ENCODE measurements around the gene GNA12.
A peak's percentile ranks its signal among the peaks of the same experiment; 100 is the strongest.
"Not testable (repeated sequence)": the region's sequence is repeated elsewhere in the genome, so short reads cannot be mapped to it uniquely, and the experiment has no call there.

GNA12 gene

DNA sequence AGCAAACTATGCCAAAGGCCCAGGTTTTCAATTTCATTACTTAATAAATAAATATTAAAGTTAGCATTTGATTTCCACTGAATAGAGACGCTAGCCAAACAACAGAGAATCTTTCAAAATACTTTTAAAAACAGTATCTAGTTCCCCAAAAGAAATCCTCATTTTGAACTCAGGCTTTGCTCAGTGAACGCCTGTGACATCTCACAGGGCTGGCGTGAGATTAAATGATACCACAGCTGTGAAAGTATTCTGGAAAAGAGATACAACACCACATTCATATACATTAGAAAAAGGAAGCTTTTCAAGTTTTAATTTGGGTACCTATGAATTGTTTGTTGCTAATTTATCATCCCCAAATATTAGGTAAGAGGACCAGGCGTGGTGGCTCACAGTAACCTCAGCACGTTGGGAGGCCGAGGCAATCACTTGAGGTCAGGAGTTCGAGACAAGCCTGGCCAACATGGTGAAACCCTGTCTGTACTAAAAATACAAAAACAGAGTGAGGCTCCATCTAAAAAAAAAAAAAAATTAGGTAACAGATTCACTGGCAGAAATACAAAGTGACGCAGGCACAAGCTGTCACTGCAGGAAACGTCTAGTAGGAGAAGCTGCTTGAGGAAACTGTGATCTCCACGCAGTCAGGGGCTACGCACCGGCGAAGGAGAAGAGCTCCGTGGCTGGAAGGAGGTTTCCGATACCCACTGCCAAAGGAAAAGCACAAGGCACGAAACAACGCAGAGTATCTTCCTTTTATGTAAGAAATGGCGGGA is 106.2 kb downstream of the GNA12 start:
- 97% methylated on average over 18 of the region's 18 CpGs for WGBS
- H3K9ac ChIP-seq (ENCODE audit: low read depth, low read length) = no peak overlapping the region
- no peak overlapping the region for H3K27ac ChIP-seq (ENCODE audit: low read depth, low read length)

DNA sequence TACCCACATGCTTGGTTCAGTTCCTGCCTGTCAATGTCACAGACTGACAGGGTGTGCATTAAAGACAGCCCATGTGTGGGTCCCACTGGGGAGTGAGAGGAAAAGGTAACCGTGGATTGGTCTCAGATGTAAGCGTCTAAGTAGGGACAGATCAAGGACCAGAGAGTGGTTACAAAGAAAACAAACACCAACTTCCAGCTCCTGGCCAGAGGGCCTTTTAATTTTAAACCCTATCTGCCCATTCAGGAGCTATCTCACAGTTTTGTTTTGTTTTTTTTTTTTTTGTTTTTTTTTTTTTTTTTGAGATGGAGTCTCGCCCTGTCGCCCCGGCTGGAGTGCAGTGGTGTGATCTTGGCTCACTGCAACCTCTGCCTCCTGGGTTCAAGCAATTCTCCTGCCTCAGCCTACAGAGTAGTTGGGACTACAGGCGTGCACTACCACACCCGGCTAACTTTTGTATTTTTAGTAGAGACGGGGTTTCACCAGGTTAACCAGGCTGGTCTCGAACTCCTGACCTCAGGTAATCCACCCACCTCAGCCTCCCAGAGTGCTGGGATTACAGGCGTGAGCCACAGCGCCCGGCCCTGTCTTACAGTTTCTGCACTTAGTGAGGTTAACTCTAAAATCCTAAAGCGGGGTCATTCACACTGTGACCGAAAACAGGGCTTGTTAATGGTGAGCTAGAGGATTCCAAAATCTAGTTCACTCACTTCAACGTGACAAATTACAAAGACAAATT is 106.9 kb downstream of the GNA12 start:
- H3K36me3 ChIP-seq (ENCODE audit: insufficient read depth, low read length) = peaks cover 19% of the 10 kb centered on the region; the same call in 1 of the 2 replicates
- H3K27ac ChIP-seq (ENCODE audit: low read depth, low read length); H3K27me3 ChIP-seq (ENCODE audit: insufficient read depth, low read length); H3K4me1 ChIP-seq (ENCODE audit: insufficient read depth, low read length); H3K9me3 ChIP-seq (ENCODE audit: insufficient read depth, low read depth, low read length); H3K4me3 ChIP-seq (ENCODE audit: low read length); H3K9ac ChIP-seq (ENCODE audit: low read depth, low read length): not testable (repeated sequence)
- 94% methylated on average over 14 of the region's 15 CpGs for WGBS

More for the DNA sequence above, 106.2 kb downstream of the GNA12 start:
- no peak overlapping the region for H3K4me3 ChIP-seq (ENCODE audit: low read length)
- no peaks in the 10 kb centered on the region for H3K27me3 ChIP-seq (ENCODE audit: insufficient read depth, low read length)
- H3K9me3 ChIP-seq (ENCODE audit: insufficient read depth, low read depth, low read length) = no peaks in the 10 kb centered on the region
- peaks cover 19% of the 10 kb centered on the region; the same call in 1 of the 2 replicates for H3K36me3 ChIP-seq (ENCODE audit: insufficient read depth, low read length)
- H3K4me1 ChIP-seq (ENCODE audit: insufficient read depth, low read length) = 0 out of 2 replicates have a peak, but pooled peaks cover 3% of the 10 kb centered on the region

DNA sequence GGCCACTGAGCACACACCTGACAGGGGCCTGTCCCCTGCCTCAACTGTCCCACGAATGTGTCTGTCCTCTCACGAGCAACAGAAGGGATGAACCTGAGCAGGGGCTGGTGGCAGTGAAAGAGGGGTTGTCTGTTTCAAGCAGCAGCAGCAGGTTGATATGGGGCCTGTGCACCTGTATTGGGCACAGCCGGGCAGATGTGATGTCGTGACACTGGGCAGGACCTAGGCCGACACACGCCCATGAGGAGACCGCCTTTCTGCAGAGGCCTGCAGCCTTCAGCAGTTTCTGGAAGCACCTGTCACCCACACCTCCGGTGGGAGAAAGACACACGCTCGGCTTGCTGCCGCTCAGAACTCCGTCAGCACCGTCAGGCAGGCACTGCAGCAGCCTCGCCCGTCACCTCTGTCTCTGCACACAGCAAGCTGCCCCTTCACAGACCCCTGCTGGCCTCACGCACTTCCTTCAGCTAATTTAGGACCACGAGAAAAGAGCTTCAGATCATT is 107.6 kb downstream of the GNA12 start:
- 91% methylated on average over 17 of the region's 17 CpGs for WGBS
- H3K27me3 ChIP-seq (ENCODE audit: insufficient read depth, low read length) = no peaks in the 10 kb centered on the region
- H3K4me1 ChIP-seq (ENCODE audit: insufficient read depth, low read length) = 0 out of 2 replicates have a peak, but pooled peaks cover 3% of the 10 kb centered on the region
- H3K9me3 ChIP-seq (ENCODE audit: insufficient read depth, low read depth, low read length) = no peaks in the 10 kb centered on the region
- no peak overlapping the region for H3K27ac ChIP-seq (ENCODE audit: low read depth, low read length)
- H3K36me3 ChIP-seq (ENCODE audit: insufficient read depth, low read length) = peaks cover 21% of the 10 kb centered on the region
- no peak overlapping the region for H3K4me3 ChIP-seq (ENCODE audit: low read length)
- H3K9ac ChIP-seq (ENCODE audit: low read depth, low read length) = no peak overlapping the region

DNA sequence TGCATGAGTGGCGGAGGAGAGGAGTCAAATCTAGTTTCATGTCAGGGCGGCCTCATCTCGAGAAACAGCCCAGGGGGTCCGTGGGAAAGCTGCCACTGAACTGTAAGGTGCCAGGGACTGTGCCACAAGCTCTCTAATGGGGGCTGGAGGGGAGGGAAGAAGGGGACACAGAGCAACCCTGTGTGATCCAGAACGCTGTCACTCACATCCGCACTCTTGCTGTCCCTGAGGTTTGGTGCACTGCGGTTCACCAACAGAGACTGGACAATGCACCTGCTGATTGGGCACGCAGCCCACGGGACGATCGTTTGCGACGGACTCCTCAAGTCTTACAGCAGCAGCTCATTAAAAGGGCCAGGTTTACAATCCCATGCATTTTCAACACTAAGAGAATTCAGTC is 108.4 kb downstream of the GNA12 start:
- Histone ChIP-seq H3K9me3 (ENCODE audit: insufficient read depth, low read depth, low read length) (no peaks in the 10 kb centered on the region), H3K4me1 (ENCODE audit: insufficient read depth, low read length) (0 out of 2 replicates have a peak, but pooled peaks cover 3% of the 10 kb centered on the region), H3K9ac (ENCODE audit: low read depth, low read length) (no peak overlapping the region; the same call in 1 of the 2 replicates), H3K4me3 (ENCODE audit: low read length) (no peak overlapping the region), H3K27ac (ENCODE audit: low read depth, low read length) (no peak overlapping the region), H3K36me3 (ENCODE audit: insufficient read depth, low read length) (peaks cover 28% of the 10 kb centered on the region), H3K27me3 (ENCODE audit: insufficient read depth, low read length) (no peaks in the 10 kb centered on the region)
- 97% methylated on average over 13 of the region's 13 CpGs for WGBS

DNA sequence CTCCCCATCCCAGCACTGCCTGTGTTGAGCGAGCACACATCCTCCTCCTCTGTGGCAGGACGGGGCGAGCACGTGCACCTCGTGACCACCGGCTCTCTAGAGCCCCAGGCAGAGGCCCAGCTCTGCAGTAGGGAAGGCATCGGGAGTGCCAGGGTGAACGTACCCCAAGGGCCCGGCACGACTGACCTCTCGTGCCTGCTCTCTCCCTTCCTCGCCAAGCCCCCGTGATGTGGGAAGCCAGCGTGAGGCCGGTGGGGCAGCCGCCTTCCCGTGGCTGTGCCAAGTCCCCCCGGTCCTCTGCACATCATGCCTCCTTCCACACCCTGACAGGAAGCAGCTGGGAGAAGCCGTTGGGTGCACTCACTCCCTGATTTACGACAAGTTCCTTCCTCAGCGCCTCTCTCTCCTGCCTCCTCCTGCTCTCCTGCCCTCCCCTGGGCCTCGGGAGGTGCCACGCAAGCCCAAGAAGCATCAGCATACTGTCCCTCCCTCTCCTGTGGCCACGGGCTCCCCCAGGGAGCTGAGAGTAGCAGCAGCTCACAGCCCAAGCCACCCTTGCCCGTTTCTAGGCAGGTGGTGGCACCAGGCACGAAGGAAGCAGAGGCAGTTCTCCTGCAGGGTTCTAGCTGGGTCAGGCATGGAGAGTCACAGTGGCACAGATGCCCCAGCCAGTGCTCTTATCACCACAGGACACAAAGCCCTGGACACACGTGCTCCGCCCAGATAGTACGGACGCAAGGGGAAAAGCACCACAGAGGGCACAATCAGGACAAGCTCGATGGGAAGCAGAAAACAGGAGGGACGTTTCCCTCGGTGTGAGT is 109.1 kb downstream of the GNA12 start:
- Histone ChIP-seq H3K27ac (ENCODE audit: low read depth, low read length) (no peak overlapping the region), H3K4me3 (ENCODE audit: low read length) (no peak overlapping the region), H3K27me3 (ENCODE audit: insufficient read depth, low read length) (no peaks in the 10 kb centered on the region), H3K9ac (ENCODE audit: low read depth, low read length) (peak overlapping the region; percentile 33; the same call in 1 of the 2 replicates), H3K4me1 (ENCODE audit: insufficient read depth, low read length) (0 out of 2 replicates have a peak, but pooled peaks cover 3% of the 10 kb centered on the region), H3K9me3 (ENCODE audit: insufficient read depth, low read depth, low read length) (no peaks in the 10 kb centered on the region), H3K36me3 (ENCODE audit: insufficient read depth, low read length) (peaks cover 36% of the 10 kb centered on the region)
- WGBS = 93% methylated on average over 33 of the region's 33 CpGs

DNA sequence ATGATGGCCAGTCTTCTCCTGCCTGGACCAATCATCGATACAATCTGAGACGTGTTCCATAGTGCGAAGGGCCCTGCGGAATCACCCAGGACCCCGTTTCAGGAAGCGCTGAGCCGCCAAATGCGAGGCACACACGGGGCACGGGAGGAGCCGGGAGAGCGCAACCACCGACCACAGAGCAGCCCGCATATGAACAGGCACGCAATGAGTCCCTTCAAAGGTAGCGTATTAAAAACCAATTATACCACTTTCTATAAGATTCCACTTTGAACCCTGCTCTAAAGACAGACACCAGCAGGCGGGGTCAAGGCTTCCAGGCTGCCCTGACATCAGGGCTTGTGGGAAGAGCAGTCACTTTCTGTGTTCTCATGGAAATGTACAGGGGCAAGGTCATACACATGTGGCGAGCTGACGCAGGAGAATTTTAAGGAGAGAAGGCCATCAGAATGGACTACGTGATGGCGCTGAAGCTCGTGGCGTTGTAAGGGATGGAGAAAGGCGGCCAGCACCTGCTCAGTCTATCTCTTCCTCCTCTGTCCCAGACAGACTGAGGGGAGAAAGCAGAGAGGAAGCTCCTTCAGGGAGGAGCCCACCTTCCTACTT is 109.9 kb downstream of the GNA12 start:
- no peak overlapping the region for H3K27ac ChIP-seq (ENCODE audit: low read depth, low read length)

DNA sequence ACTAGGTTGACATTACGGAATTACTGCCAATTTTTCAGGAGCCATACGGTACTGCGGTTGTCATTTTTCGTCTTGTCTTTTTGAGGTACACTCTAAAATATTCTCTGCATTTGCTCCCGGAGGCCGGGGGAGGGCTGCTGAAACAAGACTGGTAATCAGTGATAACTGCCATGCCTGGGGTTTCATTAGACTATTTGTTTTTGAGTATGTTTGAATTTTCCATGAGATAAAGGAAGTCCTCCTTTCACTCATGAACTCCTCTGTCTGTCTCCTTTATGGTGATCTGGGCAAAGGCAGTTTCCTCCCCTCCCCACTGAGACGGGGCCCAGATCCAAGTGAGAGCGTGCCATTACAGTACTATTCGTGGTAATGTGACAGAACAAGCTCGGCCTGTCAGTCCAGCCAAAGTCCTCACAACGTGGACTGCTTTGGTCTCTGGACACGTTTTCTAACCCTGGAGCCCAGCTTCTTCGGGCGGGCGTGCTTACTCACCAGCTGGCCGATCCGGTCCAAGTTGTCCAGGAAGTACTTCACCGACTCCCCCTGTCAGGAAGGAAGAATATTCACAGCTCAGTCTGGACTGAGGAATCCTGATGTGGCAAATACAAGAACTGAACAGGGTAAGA is 111.0 kb downstream of the GNA12 start:
- peak overlapping the region; percentile 9; the same call in 1 of the 2 replicates for H3K27ac ChIP-seq (ENCODE audit: low read depth, low read length)
- peaks cover 39% of the 10 kb centered on the region for H3K36me3 ChIP-seq (ENCODE audit: insufficient read depth, low read length)
- no peaks in the 10 kb centered on the region for H3K27me3 ChIP-seq (ENCODE audit: insufficient read depth, low read length)
- H3K4me3 ChIP-seq (ENCODE audit: low read length) = no peak overlapping the region
- H3K4me1 ChIP-seq (ENCODE audit: insufficient read depth, low read length) = 0 out of 2 replicates have a peak, but pooled peaks cover 3% of the 10 kb centered on the region
- H3K9me3 ChIP-seq (ENCODE audit: insufficient read depth, low read depth, low read length) = no peaks in the 10 kb centered on the region
- no peak overlapping the region for H3K9ac ChIP-seq (ENCODE audit: low read depth, low read length)
- WGBS = 94% methylated on average over 18 of the region's 18 CpGs

More for the DNA sequence above, 109.9 kb downstream of the GNA12 start:
- no peaks in the 10 kb centered on the region for H3K27me3 ChIP-seq (ENCODE audit: insufficient read depth, low read length)
- H3K36me3 ChIP-seq (ENCODE audit: insufficient read depth, low read length) = peaks cover 37% of the 10 kb centered on the region
- no peak overlapping the region for H3K4me3 ChIP-seq (ENCODE audit: low read length)
- H3K4me1 ChIP-seq (ENCODE audit: insufficient read depth, low read length) = 0 out of 2 replicates have a peak, but pooled peaks cover 3% of the 10 kb centered on the region
- no peak overlapping the region for H3K9ac ChIP-seq (ENCODE audit: low read depth, low read length)
- no peaks in the 10 kb centered on the region for H3K9me3 ChIP-seq (ENCODE audit: insufficient read depth, low read depth, low read length)
- WGBS = 96% methylated on average over 24 of the region's 24 CpGs

DNA sequence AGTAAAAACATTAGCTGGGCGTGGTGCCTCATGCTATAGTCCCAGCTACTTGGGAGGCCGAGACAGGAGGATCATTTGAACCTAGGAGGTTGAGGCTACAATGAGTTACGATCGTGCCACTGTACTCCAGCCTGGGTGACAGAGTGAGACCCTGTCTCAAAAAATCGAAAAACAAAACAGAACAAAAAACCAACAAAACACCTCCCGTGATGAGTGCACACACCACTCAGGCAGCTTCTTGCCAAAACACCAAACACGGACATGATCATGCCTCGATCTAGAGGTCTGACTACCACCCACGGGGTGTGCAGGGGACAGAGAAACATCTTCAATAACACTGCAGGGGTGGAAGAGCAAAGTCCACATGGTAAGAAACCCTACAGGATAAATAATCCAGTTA is 111.7 kb downstream of the GNA12 start:
- peaks cover 42% of the 10 kb centered on the region for H3K36me3 ChIP-seq (ENCODE audit: insufficient read depth, low read length)
- 94% methylated on average over 9 of the region's 9 CpGs for WGBS
- no peaks in the 10 kb centered on the region for H3K27me3 ChIP-seq (ENCODE audit: insufficient read depth, low read length)
- no peaks in the 10 kb centered on the region for H3K9me3 ChIP-seq (ENCODE audit: insufficient read depth, low read depth, low read length)
- no peak overlapping the region for H3K27ac ChIP-seq (ENCODE audit: low read depth, low read length)
- 0 out of 2 replicates have a peak, but pooled peaks cover 3% of the 10 kb centered on the region for H3K4me1 ChIP-seq (ENCODE audit: insufficient read depth, low read length)
- H3K4me3 ChIP-seq (ENCODE audit: low read length) = no peak overlapping the region
- no peak overlapping the region for H3K9ac ChIP-seq (ENCODE audit: low read depth, low read length)

DNA sequence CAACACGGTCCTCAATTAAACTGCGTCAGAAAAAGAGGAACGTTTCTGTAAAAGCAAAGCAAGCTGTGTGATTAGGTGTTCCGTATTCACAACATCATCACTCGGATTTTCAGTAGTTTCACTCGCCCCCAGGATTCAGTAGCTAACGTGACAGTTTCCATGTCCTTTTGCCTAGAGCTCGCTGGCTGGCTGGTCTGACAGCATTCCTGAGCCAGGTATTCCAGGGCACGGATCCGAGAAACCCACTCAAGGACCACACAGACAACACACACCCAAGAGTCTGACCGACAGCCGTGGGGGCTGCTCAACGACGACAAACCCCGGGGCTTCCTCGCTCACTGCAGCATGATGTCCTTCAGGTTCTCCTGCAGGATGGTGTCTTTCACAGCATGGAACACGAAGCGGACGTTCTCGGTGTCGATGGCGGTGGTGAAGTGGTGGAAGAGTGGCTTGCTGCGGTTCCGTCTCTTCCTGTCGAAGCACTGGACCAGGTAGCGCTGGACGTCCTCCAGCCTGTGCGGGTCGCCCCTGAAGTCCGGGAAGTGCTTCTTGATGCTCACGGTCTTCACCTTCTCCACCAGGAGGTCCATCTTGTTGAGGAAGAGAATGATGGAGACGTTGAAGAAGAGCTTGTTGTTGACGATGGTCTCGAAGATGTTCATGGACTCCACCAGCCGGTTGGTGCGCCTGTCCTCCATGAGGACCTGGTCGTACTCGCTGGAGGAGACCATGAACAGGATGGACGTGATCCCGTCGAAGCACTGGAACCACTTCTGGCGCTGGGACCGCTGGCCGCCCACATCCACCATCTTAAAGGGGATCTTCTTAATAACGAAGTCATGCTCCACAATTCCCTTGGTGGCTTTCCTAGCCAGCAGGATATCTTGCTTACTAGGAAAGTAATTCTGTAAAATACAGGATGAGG is 113.0 kb downstream of the GNA12 start:
- Histone ChIP-seq H3K4me1 (ENCODE audit: insufficient read depth, low read length) (no peaks in the 10 kb centered on the region), H3K27ac (ENCODE audit: low read depth, low read length) (no peak overlapping the region), H3K4me3 (ENCODE audit: low read length) (no peak overlapping the region), H3K27me3 (ENCODE audit: insufficient read depth, low read length) (no peaks in the 10 kb centered on the region), H3K9ac (ENCODE audit: low read depth, low read length) (no peak overlapping the region), H3K36me3 (ENCODE audit: insufficient read depth, low read length) (peaks cover 50% of the 10 kb centered on the region), H3K9me3 (ENCODE audit: insufficient read depth, low read depth, low read length) (no peaks in the 10 kb centered on the region)
- 96% methylated on average over 45 of the region's 45 CpGs for WGBS
